COLO668 (cell line): Measurements from ENCODE around the gene ARL9.
A peak's percentile ranks its signal among the peaks of the same experiment; 100 is the strongest.
"Not testable (repeated sequence)": the region's sequence is repeated elsewhere in the genome, so short reads cannot be mapped to it uniquely, and the experiment has no call there.

Experiments used
- DNase-seq: peaks from one replicate; lab custom pipeline; 2025; ENCODE audit not compliant: unreplicated experiment; lab: John Stamatoyannopoulos, UW

The ARL9 gene

GRCh38 chr4:56505269-56506130 is at the start of gene ARL9:
Gene ARL9 (plus strand): TSS chr4:56505791. CDS start chr4:56505863, 72 bp downstream.
- no peak for DNase-seq

- no peak for DNase-seq
These were observed 45.5 kb upstream of the ARL9 start for GRCh38 chr4:56460085-56460484.

GRCh38 chr4:56462157-56462556 is 43.4 kb upstream of the ARL9 start:
- no peak for DNase-seq

GRCh38 chr4:56463711-56464110 is 41.9 kb upstream of the ARL9 start:
- no peak for DNase-seq

- DNase-seq, result no peak
These were observed 41.0 kb upstream of the ARL9 start for GRCh38 chr4:56464581-56464980.

- peak; percentile 7 for DNase-seq
These were observed 39.8 kb upstream of the ARL9 start for GRCh38 chr4:56465599-56466295.

GRCh38 chr4:56466296-56466761 is 39.3 kb upstream of the ARL9 start:
- DNase-seq, result not testable (repeated sequence)

GRCh38 chr4:56466910-56467283 is 38.7 kb upstream of the ARL9 start:
- no peak for DNase-seq

- DNase-seq, result peak; percentile 89
These were observed 38.1 kb upstream of the ARL9 start, which contains the start of gene SRP72 for GRCh38 chr4:56467284-56468096. Gene SRP72 (plus strand): TSS chr4:56467617. CDS start chr4:56467636, 19 bp downstream.

GRCh38 chr4:56468097-56468422 is 37.5 kb upstream of the ARL9 start:
- DNase-seq, result peak; percentile 44

- DNase-seq, result no peak
These were observed 35.9 kb upstream of the ARL9 start for GRCh38 chr4:56469489-56470210.

- DNase-seq, result no peak
These were observed 29.7 kb upstream of the ARL9 start for GRCh38 chr4:56475917-56476316.

- DNase-seq, result no peak
These were observed 28.3 kb upstream of the ARL9 start for GRCh38 chr4:56477192-56477702.

GRCh38 chr4:56480691-56481090 is 24.9 kb upstream of the ARL9 start:
- DNase-seq, result no peak

GRCh38 chr4:56496241-56496640 is 9.3 kb upstream of the ARL9 start:
- DNase-seq, result no peak

- no peak for DNase-seq
These were observed 5.5 kb downstream of the ARL9 start for GRCh38 chr4:56511098-56511497.

- no peak for DNase-seq
These were observed 6.6 kb downstream of the ARL9 start for GRCh38 chr4:56512166-56512565.

GRCh38 chr4:56513517-56513916 is 7.9 kb downstream of the ARL9 start:
- DNase-seq, result no peak

- DNase-seq, result peak; percentile 65
These were observed 24.9 kb downstream of the ARL9 start for GRCh38 chr4:56530269-56531148.
